ENCODE measurements around the gene ZFP57.
A peak's percentile ranks its signal among the peaks of the same experiment; 100 is the strongest.

The ZFP57 gene

GRCh38 chr6:29633534-29633905 is 47.4 kb downstream of the ZFP57 start:
- Histone ChIP-seq H3K4me1 (ENCODE audit: control insufficient read depth in 1 of 2, insufficient read depth in 2 of 2, low read length in 2 of 2) (peaks cover 10 to 15% of the 10 kb centered on the region in 2 donors), H3K9ac (ENCODE audit: low read depth in 1 of 2, low read length in 2 of 2) (peak overlapping the region; percentile 25 to 63), H3K9me3 (ENCODE audit: control insufficient read depth in 1 of 2, low read length in 2 of 2) (no peaks in the 10 kb centered on the region), H3K36me3 (ENCODE audit: control insufficient read depth in 1 of 2, insufficient read depth in 2 of 2, low read length in 2 of 2) (no peaks in the 10 kb centered on the region), H3K4me3 (ENCODE audit: low read depth in 1 of 2, low read length in 2 of 2) (peak overlapping the region; percentile 70 to 71), H3K27ac (ENCODE audit: low read depth, low read length) (no peak overlapping the region), H3K27me3 (ENCODE audit: control insufficient read depth in 1 of 2, insufficient read depth in 2 of 2, low read length in 2 of 2) (peaks cover 25 to 41% of the 10 kb centered on the region in 2 donors)

- Histone ChIP-seq H3K9me3 (ENCODE audit: control insufficient read depth in 1 of 2, low read length in 2 of 2) (no peaks in the 10 kb centered on the region), H3K27ac (ENCODE audit: low read depth, low read length) (no peak within 1 kb of the TSS), H3K27me3 (ENCODE audit: control insufficient read depth in 1 of 2, insufficient read depth in 2 of 2, low read length in 2 of 2) (peaks cover 29 to 42% of the 10 kb centered on the region in 2 donors), H3K36me3 (ENCODE audit: control insufficient read depth in 1 of 2, insufficient read depth in 2 of 2, low read length in 2 of 2) (no peaks in the 10 kb centered on the region), H3K4me1 (ENCODE audit: control insufficient read depth in 1 of 2, insufficient read depth in 2 of 2, low read length in 2 of 2) (peaks cover 11 to 19% of the 10 kb centered on the region in 2 donors), H3K9ac (ENCODE audit: low read depth in 1 of 2, low read length in 2 of 2) (peak within 1 kb of the TSS; percentile 36 to 63), H3K4me3 (ENCODE audit: low read depth in 1 of 2, low read length in 2 of 2) (peak within 1 kb of the TSS; percentile 70 to 71)
These were observed 48.0 kb downstream of the ZFP57 start, which contains the start of gene GABBR1 for GRCh38 chr6:29632789-29633533. GABBR1 (minus strand) TSS chr6:29633183; CDS start chr6:29632385, 798 bp downstream.

GRCh38 chr6:29631860-29632731 is 48.9 kb downstream of the ZFP57 start:
- Histone ChIP-seq H3K9ac (ENCODE audit: low read depth in 1 of 2, low read length in 2 of 2) (peak overlapping the region; percentile 36 to 47), H3K9me3 (ENCODE audit: control insufficient read depth in 1 of 2, low read length in 2 of 2) (no peaks in the 10 kb centered on the region), H3K27ac (ENCODE audit: low read depth, low read length) (no peak overlapping the region), H3K4me3 (ENCODE audit: low read depth in 1 of 2, low read length in 2 of 2) (peak overlapping the region; percentile 70 to 71), H3K27me3 (ENCODE audit: control insufficient read depth in 1 of 2, insufficient read depth in 2 of 2, low read length in 2 of 2) (peaks cover 29 to 42% of the 10 kb centered on the region in 2 donors), H3K4me1 (ENCODE audit: control insufficient read depth in 1 of 2, insufficient read depth in 2 of 2, low read length in 2 of 2) (peaks cover 11 to 19% of the 10 kb centered on the region in 2 donors), H3K36me3 (ENCODE audit: control insufficient read depth in 1 of 2, insufficient read depth in 2 of 2, low read length in 2 of 2) (no peaks in the 10 kb centered on the region)

GRCh38 chr6:29631209-29631810 is 49.6 kb downstream of the ZFP57 start:
- Histone ChIP-seq H3K36me3 (ENCODE audit: control insufficient read depth in 1 of 2, insufficient read depth in 2 of 2, low read length in 2 of 2) (no peaks in the 10 kb centered on the region), H3K4me1 (ENCODE audit: control insufficient read depth in 1 of 2, insufficient read depth in 2 of 2, low read length in 2 of 2) (peaks cover 11 to 19% of the 10 kb centered on the region in 2 donors), H3K4me3 (ENCODE audit: low read depth in 1 of 2, low read length in 2 of 2) (no peak overlapping the region), H3K27ac (ENCODE audit: low read depth, low read length) (no peak overlapping the region), H3K9ac (ENCODE audit: low read depth in 1 of 2, low read length in 2 of 2) (no peak overlapping the region), H3K27me3 (ENCODE audit: control insufficient read depth in 1 of 2, insufficient read depth in 2 of 2, low read length in 2 of 2) (peaks cover 29 to 49% of the 10 kb centered on the region in 2 donors), H3K9me3 (ENCODE audit: control insufficient read depth in 1 of 2, low read length in 2 of 2) (no peaks in the 10 kb centered on the region)

GRCh38 chr6:29630315-29630714 is 50.6 kb downstream of the ZFP57 start:
- no peaks in the 10 kb centered on the region for H3K36me3 ChIP-seq (ENCODE audit: control insufficient read depth in 1 of 2, insufficient read depth in 2 of 2, low read length in 2 of 2)
- no peak overlapping the region for H3K9ac ChIP-seq (ENCODE audit: low read depth in 1 of 2, low read length in 2 of 2)
- H3K4me3 ChIP-seq (ENCODE audit: low read depth in 1 of 2, low read length in 2 of 2): no peak overlapping the region
- peaks cover 11 to 19% of the 10 kb centered on the region in 2 donors for H3K4me1 ChIP-seq (ENCODE audit: control insufficient read depth in 1 of 2, insufficient read depth in 2 of 2, low read length in 2 of 2)
- H3K27me3 ChIP-seq (ENCODE audit: control insufficient read depth in 1 of 2, insufficient read depth in 2 of 2, low read length in 2 of 2): peaks cover 29 to 53% of the 10 kb centered on the region in 2 donors
- no peak overlapping the region for H3K27ac ChIP-seq (ENCODE audit: low read depth, low read length)
- no peaks in the 10 kb centered on the region for H3K9me3 ChIP-seq (ENCODE audit: control insufficient read depth in 1 of 2, low read length in 2 of 2)

- Histone ChIP-seq H3K4me1 (ENCODE audit: control insufficient read depth in 1 of 2, insufficient read depth in 2 of 2, low read length in 2 of 2) (peaks cover 11 to 19% of the 10 kb centered on the region in 2 donors), H3K4me3 (ENCODE audit: low read depth in 1 of 2, low read length in 2 of 2) (no peak overlapping the region), H3K9ac (ENCODE audit: low read depth in 1 of 2, low read length in 2 of 2) (no peak overlapping the region), H3K9me3 (ENCODE audit: control insufficient read depth in 1 of 2, low read length in 2 of 2) (no peaks in the 10 kb centered on the region), H3K27ac (ENCODE audit: low read depth, low read length) (no peak overlapping the region), H3K36me3 (ENCODE audit: control insufficient read depth in 1 of 2, insufficient read depth in 2 of 2, low read length in 2 of 2) (no peaks in the 10 kb centered on the region), H3K27me3 (ENCODE audit: control insufficient read depth in 1 of 2, insufficient read depth in 2 of 2, low read length in 2 of 2) (peaks cover 33 to 53% of the 10 kb centered on the region in 2 donors)
These were observed 51.4 kb downstream of the ZFP57 start for GRCh38 chr6:29629571-29629970.

GRCh38 chr6:29628419-29629281 is 52.3 kb downstream of the ZFP57 start:
- peaks cover 11 to 19% of the 10 kb centered on the region in 2 donors for H3K4me1 ChIP-seq (ENCODE audit: control insufficient read depth in 1 of 2, insufficient read depth in 2 of 2, low read length in 2 of 2)
- H3K4me3 ChIP-seq (ENCODE audit: low read depth in 1 of 2, low read length in 2 of 2): peak overlapping the region; percentile 61 to 79
- peak overlapping the region; percentile 30 to 38 for H3K9ac ChIP-seq (ENCODE audit: low read depth in 1 of 2, low read length in 2 of 2)
- no peak overlapping the region for H3K27ac ChIP-seq (ENCODE audit: low read depth, low read length)
- no peaks in the 10 kb centered on the region for H3K9me3 ChIP-seq (ENCODE audit: control insufficient read depth in 1 of 2, low read length in 2 of 2)
- no peaks in the 10 kb centered on the region for H3K36me3 ChIP-seq (ENCODE audit: control insufficient read depth in 1 of 2, insufficient read depth in 2 of 2, low read length in 2 of 2)
- peaks cover 33 to 53% of the 10 kb centered on the region in 2 donors for H3K27me3 ChIP-seq (ENCODE audit: control insufficient read depth in 1 of 2, insufficient read depth in 2 of 2, low read length in 2 of 2)

- H3K27me3 ChIP-seq (ENCODE audit: control insufficient read depth in 1 of 2, insufficient read depth in 2 of 2, low read length in 2 of 2): peaks cover 33 to 50% of the 10 kb centered on the region in 2 donors
- H3K36me3 ChIP-seq (ENCODE audit: control insufficient read depth in 1 of 2, insufficient read depth in 2 of 2, low read length in 2 of 2): no peaks in the 10 kb centered on the region
- H3K4me3 ChIP-seq (ENCODE audit: low read depth in 1 of 2, low read length in 2 of 2): peak overlapping the region; percentile 61 to 79
- H3K27ac ChIP-seq (ENCODE audit: low read depth, low read length): no peak overlapping the region
- H3K4me1 ChIP-seq (ENCODE audit: control insufficient read depth in 1 of 2, insufficient read depth in 2 of 2, low read length in 2 of 2): peaks cover 11 to 19% of the 10 kb centered on the region in 2 donors
- no peaks in the 10 kb centered on the region for H3K9me3 ChIP-seq (ENCODE audit: control insufficient read depth in 1 of 2, low read length in 2 of 2)
- peak overlapping the region; percentile 30 to 38 for H3K9ac ChIP-seq (ENCODE audit: low read depth in 1 of 2, low read length in 2 of 2)
These were observed 53.1 kb downstream of the ZFP57 start for GRCh38 chr6:29627755-29628418.

Data from duodenal mucosa (tissue), 2 donors.